H9 (cell line): ENCODE data around the gene SRC. TPM values are rescaled to one million over a fixed set of nuclear protein-coding genes. Genes with fewer than 3 reads are reported as not detected.

Experiments used
- DNase-seq: peaks from one replicate; pipeline ENCODE4 v3.0.0-alpha.2; 2017
- H2AFZ ChIP-seq: one replicate; pipeline ENCODE4 v1.6.1; 2013; ENCODE audit warnings: mild to moderate bottlenecking, low read length, control low read depth, moderate library complexity
- H2AK5ac ChIP-seq: 2 replicates; pipeline ENCODE4 v1.6.1; 2013; ENCODE audit warnings: low read length, control low read depth, mixed read lengths; ENCODE audit not compliant: insufficient read length
- H2BK120ac ChIP-seq: one replicate; pipeline ENCODE4 v1.6.1; 2013; ENCODE audit warnings: low read depth, mild to moderate bottlenecking, low read length, control low read depth, inconsistent platforms; ENCODE audit not compliant: poor library complexity, severe bottlenecking
- H2BK12ac ChIP-seq: 2 replicates; pipeline ENCODE4 v1.6.1; 2013; ENCODE audit warnings: low read length, control low read depth, mixed read lengths, low read depth; ENCODE audit not compliant: insufficient read length
- H2BK15ac ChIP-seq: 2 replicates; pipeline ENCODE4 v1.6.1; 2013; ENCODE audit warnings: low read depth, low read length, control low read depth
- H2BK20ac ChIP-seq: one replicate; pipeline ENCODE4 v1.6.1; 2013; ENCODE audit warnings: low read depth, mild to moderate bottlenecking, low read length, control low read depth, inconsistent platforms; ENCODE audit not compliant: poor library complexity, severe bottlenecking
- H2BK5ac ChIP-seq: 2 replicates; pipeline ENCODE4 v1.6.1; 2013; ENCODE audit warnings: low read length, control low read depth, mixed read lengths; ENCODE audit not compliant: insufficient read length
- H3K14ac ChIP-seq: 2 replicates; pipeline ENCODE4 v1.6.1; 2013; ENCODE audit warnings: low read length, control low read depth; ENCODE audit not compliant: insufficient read depth
- H3K18ac ChIP-seq: 2 replicates; pipeline ENCODE4 v1.6.1; 2013; ENCODE audit warnings: low read depth, mild to moderate bottlenecking, mixed read lengths, low read length, control low read depth; ENCODE audit not compliant: insufficient read length
- H3K23ac ChIP-seq: 2 replicates; pipeline ENCODE4 v1.6.1; 2013; ENCODE audit warnings: low read length, control low read depth, mixed read lengths, low read depth; ENCODE audit not compliant: insufficient read length
- H3K23me2 ChIP-seq: 2 replicates; pipeline ENCODE4 v1.6.1; 2013; ENCODE audit warnings: low read depth, mild to moderate bottlenecking, mixed read lengths, low read length, control low read depth; ENCODE audit not compliant: insufficient read length, poor library complexity, severe bottlenecking
- H3K27ac ChIP-seq: 2 replicates; pipeline ENCODE4 v1.5.1; 2013; ENCODE audit warnings: low read length, control low read depth, mixed read lengths, low read depth; ENCODE audit not compliant: insufficient read length
- H3K27me3 ChIP-seq: 2 replicates; pipeline ENCODE4 v1.6.1; 2013; ENCODE audit warnings: low read length, control low read depth, inconsistent platforms; ENCODE audit not compliant: insufficient read depth
- H3K4ac ChIP-seq: 2 replicates; pipeline ENCODE4 v1.6.1; 2013; ENCODE audit warnings: low read depth, mild to moderate bottlenecking, control low read depth, inconsistent platforms, low read length, moderate library complexity
- H3K4me1 ChIP-seq: 2 replicates; pipeline ENCODE4 v1.6.1; 2013; ENCODE audit warnings: low read length, control low read depth, inconsistent platforms; ENCODE audit not compliant: insufficient read depth
- H3K4me2 ChIP-seq: 2 replicates; pipeline ENCODE4 v1.6.1; 2013; ENCODE audit warnings: low read length, control low read depth, mixed read lengths; ENCODE audit not compliant: insufficient read length, insufficient read depth
- H3K56ac ChIP-seq: 2 replicates; pipeline ENCODE4 v1.6.1; 2013; ENCODE audit warnings: low read depth, mild to moderate bottlenecking, mixed read lengths, low read length, control low read depth; ENCODE audit not compliant: insufficient read length
- H3K79me1 ChIP-seq: 2 replicates; pipeline ENCODE4 v1.6.1; 2013; ENCODE audit warnings: low read depth, mild to moderate bottlenecking, moderate library complexity, low read length, control low read depth, inconsistent platforms; ENCODE audit not compliant: insufficient read depth, poor library complexity, severe bottlenecking
- H3K79me2 ChIP-seq: 2 replicates; pipeline ENCODE4 v1.6.1; 2013; ENCODE audit warnings: low read length, control low read depth, inconsistent platforms; ENCODE audit not compliant: insufficient read depth
- H3K9ac ChIP-seq: 2 replicates; pipeline ENCODE4 v1.6.1; 2013; ENCODE audit warnings: low read length, control low read depth, mixed read lengths; ENCODE audit not compliant: insufficient read length; ENCODE audit errors: extremely low read depth
- H3K9me3 ChIP-seq: one replicate; pipeline ENCODE4 v1.6.1; 2013; ENCODE audit warnings: low read depth, low read length, inconsistent platforms; ENCODE audit not compliant: control insufficient read depth
- H3T11ph ChIP-seq: one replicate; pipeline ENCODE4 v1.6.1; 2013; ENCODE audit warnings: mild to moderate bottlenecking, low read length, control low read depth, inconsistent platforms
- H4K20me1 ChIP-seq: one replicate; pipeline ENCODE4 v1.6.1; 2013; ENCODE audit not compliant: control insufficient read depth, insufficient read length, insufficient read depth
- H4K5ac ChIP-seq: 2 replicates; pipeline ENCODE4 v1.6.1; 2013; ENCODE audit warnings: low read depth, mild to moderate bottlenecking, mixed read lengths, low read length, control low read depth; ENCODE audit not compliant: insufficient read length
- H4K8ac ChIP-seq: replicated peaks from 2 replicates; pipeline ENCODE4 v1.6.1; 2013; ENCODE audit warnings: low read length, control low read depth, mixed read lengths, low read depth; ENCODE audit not compliant: insufficient read length
- H4K91ac ChIP-seq: 2 replicates; pipeline ENCODE4 v1.6.1; 2013; ENCODE audit warnings: low read depth, mild to moderate bottlenecking, moderate library complexity, mixed read lengths, low read length, control low read depth; ENCODE audit not compliant: insufficient read length
- H3K27ac Mint-ChIP-seq, 3 experiments: 2 replicates in 2 of 3; 3 replicates in 1 of 3; pipeline ENCODE4 v1.8.0; 2020 to 2021; ENCODE audit warnings: mixed read lengths in 3 of 3, mild to moderate bottlenecking in 1 of 3, moderate library complexity in 1 of 3
- H3K27me3 Mint-ChIP-seq: 2 replicates; pipeline ENCODE4 v1.8.0; 2021; ENCODE audit warnings: low read depth, mild to moderate bottlenecking, moderate library complexity, mixed read lengths
- H3K36me3 Mint-ChIP-seq, 3 experiments: 2 replicates in 2 of 3; 3 replicates in 1 of 3; pipeline ENCODE4 v1.8.0; 2020 to 2021; ENCODE audit warnings: low read depth in 3 of 3, mixed read lengths in 3 of 3; ENCODE audit not compliant: insufficient read depth in 1 of 3
- H3K4me1 Mint-ChIP-seq, 2 experiments: 2 replicates each; pipeline ENCODE4 v1.8.0; 2020; ENCODE audit warnings: mixed read lengths in 2 of 2
- H3K4me3 Mint-ChIP-seq, 2 experiments: 2 replicates in 1 of 2; 3 replicates in 1 of 2; pipeline ENCODE4 v1.8.0; 2020 to 2021; ENCODE audit warnings: mild to moderate bottlenecking in 2 of 2, mixed read lengths in 2 of 2, moderate library complexity in 1 of 2
- H3K9me3 Mint-ChIP-seq, 2 experiments: 2 replicates in 1 of 2; 3 replicates in 1 of 2; pipeline ENCODE4 v1.8.0; 2020; ENCODE audit warnings: mild to moderate bottlenecking in 2 of 2, mixed read lengths in 2 of 2, moderate library complexity in 1 of 2
- CTCF ChIP-seq: fragments of 200-600 bp; sonication (generic); conservative IDR thresholded peaks from 3 replicates; pipeline ENCODE4 v1.8.0; 2021; ENCODE audit warnings: antibody characterized with exemption, mild to moderate bottlenecking
- WGBS: extraction: QIAGEN DNeasy Blood & Tissue Kit; methylation state at CpG from one replicate; pipeline ENCODE4 v1.1.7; 2013; ENCODE audit warnings: missing lambda C conversion rate, low lambda C conversion rate, mixed read lengths; ENCODE audit not compliant: insufficient read length; ENCODE audit errors: extremely low coverage; 5-methylcytosine and 5-hydroxymethylcytosine counted together
- total RNA-seq: library from RNA; stranded (reverse); gene quantifications from 2 replicates; pipeline ENCODE4 v1.2.1, GENCODE V29; 2021

Gene SRC
- total RNA-seq, 1 experiment from 2014 or later = 44.5 TPM

- no peak overlapping the region for H2BK20ac ChIP-seq
- H2AK5ac ChIP-seq = no peak overlapping the region
- no peak overlapping the region for H3K14ac ChIP-seq
- H3K56ac ChIP-seq = no peak overlapping the region
- TF ChIP-seq CTCF = no peak
- no peak overlapping the region for H3K27ac ChIP-seq
- no peak overlapping the region for H4K8ac ChIP-seq
- no peak overlapping the region for H2BK15ac ChIP-seq
- H3K4me2 ChIP-seq = no peak overlapping the region
- Mint-ChIP-seq H3K27me3 (no peaks in the 10 kb centered on the region), H3K9me3 (no peaks in the 10 kb centered on the region), H3K4me1 (peaks cover 7 to 23% of the 10 kb centered on the region in 2 experiments), H3K36me3 (peaks cover 1 to 2% (median 1%) of the 10 kb centered on the region in 3 experiments; a peak in 5 of 7 replicates), H3K27ac (peak overlapping the region in 2 of 3 experiments; percentile 66; a peak in 4 of 7 replicates), H3K4me3 (no peak overlapping the region)
- H2BK5ac ChIP-seq = no peak overlapping the region
- WGBS = no CpG with 5 or more reads among the region's 5 CpGs
- no peaks in the 10 kb centered on the region for H3K4me1 ChIP-seq
- H3K23ac ChIP-seq = no peak overlapping the region
- no peak overlapping the region for H3K4ac ChIP-seq
- H3K18ac ChIP-seq = no peak overlapping the region
- no peaks in the 10 kb centered on the region for H3K27me3 ChIP-seq
- peaks cover 3% of the 10 kb centered on the region for H3K79me1 ChIP-seq
- H4K91ac ChIP-seq = no peak overlapping the region
- no peak overlapping the region for H2BK120ac ChIP-seq
- H2BK12ac ChIP-seq = no peak overlapping the region
- H3K9me3 ChIP-seq = no peaks in the 10 kb centered on the region
- no peak overlapping the region for H3K9ac ChIP-seq
- H3K79me2 ChIP-seq = peaks cover 2% of the 10 kb centered on the region; the same call in 1 of the 2 replicates
- no peaks in the 10 kb centered on the region for H4K20me1 ChIP-seq
- H3T11ph ChIP-seq = no peak overlapping the region
- no peak for DNase-seq
- H4K5ac ChIP-seq = no peak overlapping the region
- no peaks in the 10 kb centered on the region for H3K23me2 ChIP-seq
- H2AFZ ChIP-seq = no peak overlapping the region
Observed at GRCh38 chr20:37359836-37360235, 13.9 kb downstream of the SRC start.
